HepG2 (cell line): ENCODE results near the gene PRELID2. TPM values are rescaled to one million over a fixed set of nuclear protein-coding genes. Genes with fewer than 3 reads are reported as not detected.

Experiments
- ATAC-seq: fragments of 200-7000 bp; cut with Tn5 transposase; 3 replicates; pipeline ENCODE4 v1.9.1; 2020; ENCODE audit warnings: mild to moderate bottlenecking, moderate library complexity
- BruUV-seq: library from RNA; stranded (reverse); fragments of 400-500 nt; replicated peaks from 2 replicates; lab custom pipeline; 2021; lab: Mats Ljungman, UMichigan
- CTCF ChIA-PET: fragments of 300-600 bp; formaldehyde crosslinking; extraction: SDS; loops from one replicate; lab custom pipeline; 2021; ENCODE audit warnings: low total read pairs, inconsistent platforms, low intra/inter-chr PET ratio; lab: Yijun Ruan, JAX
- POLR2A ChIA-PET: fragments of 350-600 bp; sonication (Branson Sonifier 250); formaldehyde crosslinking; loops from one replicate; lab custom pipeline; 2020; ENCODE audit warnings: antibody characterized with exemption, inconsistent platforms; lab: Yijun Ruan, JAX
- DNase-seq: peaks from one replicate; pipeline ENCODE4 v3.0.0-alpha.2; 2015; ENCODE audit warnings: low spot score
- FAIRE-seq: peaks from 3 replicates; lab custom pipeline; 2011; peaks lifted over from hg19 to GRCh38; lab: Jason Lieb, UNC
- H2AFZ ChIP-seq: one replicate; pipeline ENCODE4 v1.6.1; 2011; ENCODE audit warnings: low read length, inconsistent platforms
- H3K27ac ChIP-seq: fragments of 300-600 bp; 3 replicates; pipeline ENCODE4 v1.8.0; 2011; ENCODE audit warnings: mixed run types, mild to moderate bottlenecking, mixed read lengths, low read length, inconsistent platforms; ENCODE audit not compliant: insufficient read depth; ENCODE audit errors: extremely low read length
- H3K27me3 ChIP-seq, 2 experiments: fragments of 200-600 bp in 1 of 2; 2 replicates in 1 of 2; 3 replicates in 1 of 2; pipeline versions ENCODE4 v1.6.0 to v1.8.0; 2011; ENCODE audit warnings: low read length in 2 of 2, mild to moderate bottlenecking in 2 of 2, moderate library complexity in 2 of 2, inconsistent platforms in 1 of 2; ENCODE audit not compliant: insufficient read depth in 2 of 2, control insufficient read depth in 1 of 2
- H3K36me3 ChIP-seq, 2 experiments: fragments of 200-600 bp in 1 of 2; replicated peaks in 1 of 2; 2 replicates in 1 of 2; 3 replicates in 1 of 2; pipeline versions ENCODE4 v1.5.1 to v1.8.0; 2011; ENCODE audit warnings: low read length in 2 of 2, inconsistent platforms in 1 of 2; ENCODE audit not compliant: insufficient read depth in 2 of 2, control insufficient read depth in 1 of 2
- H3K4me1 ChIP-seq: 2 replicates; pipeline ENCODE4 v1.5.1; 2012; ENCODE audit warnings: low read length, inconsistent platforms; ENCODE audit not compliant: insufficient read depth
- H3K4me2 ChIP-seq: 2 replicates; pipeline ENCODE4 v1.6.0; 2011; ENCODE audit warnings: low read depth, low read length, inconsistent platforms
- H3K4me3 ChIP-seq, 3 experiments: fragments of 200-600 bp in 1 of 3; sonication (generic), shearing (Covaris generic) in 1 of 3; replicated peaks in 1 of 3; 2 replicates each; pipeline ENCODE4 v1.5.1; 2011 to 2016; ENCODE audit warnings: low read length in 3 of 3, inconsistent platforms in 2 of 3, low read depth in 2 of 3, mild to moderate bottlenecking in 2 of 3, control low read depth in 1 of 3, mixed read lengths in 1 of 3; ENCODE audit not compliant: insufficient read depth in 1 of 3
- H3K79me2 ChIP-seq: one replicate; pipeline ENCODE4 v1.6.1; 2011; ENCODE audit warnings: low read length, inconsistent platforms; ENCODE audit not compliant: insufficient read depth
- H3K9ac ChIP-seq: 2 replicates; pipeline ENCODE4 v1.6.0; 2011; ENCODE audit warnings: mild to moderate bottlenecking, low read depth, low read length, inconsistent platforms; ENCODE audit not compliant: insufficient read depth
- H3K9me3 ChIP-seq: 2 replicates; pipeline ENCODE4 v1.5.1; 2012; ENCODE audit warnings: mild to moderate bottlenecking, low read length
- H4K20me1 ChIP-seq: 2 replicates; pipeline ENCODE4 v1.6.0; 2011; ENCODE audit warnings: inconsistent platforms, mild to moderate bottlenecking, low read length, moderate library complexity; ENCODE audit not compliant: insufficient read depth
- FOXA3 ChIP-seq: IDR thresholded peaks from 2 replicates; pipeline ENCODE4 v1.6.1; 2016; ENCODE audit warnings: missing genetic modification reagents, missing compliant biosample characterization
- JUN ChIP-seq: sonication (generic); formaldehyde crosslinking; IDR thresholded peaks from 2 replicates; pipeline ENCODE4 v1.4.0; 2020; ENCODE audit warnings: mild to moderate bottlenecking, missing genetic modification reagents
- NFRKB ChIP-seq: fragments of 450-650 bp; IDR thresholded peaks from 2 replicates; pipeline ENCODE4 v1.6.1; 2017
- NRL ChIP-seq: sonication (generic); formaldehyde crosslinking; IDR thresholded peaks from 2 replicates; pipeline ENCODE4 v1.5.0; 2020; ENCODE audit warnings: missing genetic modification reagents, mild to moderate bottlenecking, moderate library complexity, borderline replicate concordance
- STAG1 ChIP-seq: sonication (generic); formaldehyde crosslinking; IDR thresholded peaks from 2 replicates; pipeline ENCODE4 v1.4.0; 2020; ENCODE audit warnings: missing genetic modification reagents
- ZNF30 ChIP-seq: sonication (generic); formaldehyde crosslinking; IDR thresholded peaks from 2 replicates; pipeline ENCODE4 v1.5.0; 2020; ENCODE audit warnings: mild to moderate bottlenecking, missing genetic modification reagents
- ZNF777 ChIP-seq: sonication (generic); formaldehyde crosslinking; IDR thresholded peaks from 2 replicates; pipeline ENCODE4 v1.4.0; 2020; ENCODE audit warnings: missing genetic modification reagents
- ZSCAN29 ChIP-seq: sonication (generic); formaldehyde crosslinking; conservative IDR thresholded peaks from 2 replicates; pipeline ENCODE4 v1.4.0; 2020; ENCODE audit warnings: mild to moderate bottlenecking, missing genetic modification reagents
- WGBS: methylation state at CpG from one replicate; pipeline ENCODE4 v1.1.6; 2017; ENCODE audit warnings: low lambda C conversion rate; 5-methylcytosine and 5-hydroxymethylcytosine counted together
- in situ Hi-C: cut with HindIII; loops from 2 replicates; pipeline ENCODE4 v1.10.0; 2017; ENCODE audit warnings: low pct_unique_long_range_greater_than_20kb; ENCODE audit not compliant: extremely low pct_ligation_motif_present
- intact Hi-C: fragments of 100-400 bp; cut with micrococcal nuclease; formaldehyde crosslinking; loops from one replicate; pipeline ENCODE4 v1.10.0; 2022; ENCODE audit not compliant: unreplicated experiment
- polyA plus RNA-seq, 8 experiments: library from polyadenylated mRNA; depleted of rRNA in 3 of 8; stranded (reverse) in 7 of 8; unstranded in 1 of 8; fragments of >200 nt; fragmentation: Illumina TruSeq in 4 of 8; extraction: Trizol in 4 of 8; gene quantifications; 2 replicates each; pipeline versions ENCODE4 v1.2.1 to v1.2.3, GENCODE V29; 2011 to 2016; ENCODE audit warnings: low read depth in 4 of 8, missing spikeins in 1 of 8, mixed read lengths in 1 of 8; ENCODE audit not compliant: insufficient read depth in 1 of 8
- total RNA-seq, 5 experiments: library from RNA; depleted of rRNA; stranded (reverse); fragments of >200 nt; fragmentation: Illumina TruSeq; extraction: Trizol; gene quantifications; 2 replicates each; pipeline ENCODE4 v1.2.3, GENCODE V29; 2016; ENCODE audit warnings: low read depth in 1 of 5
- TF ChIP-seq, protein P1 (sequence below): sonication (generic); formaldehyde crosslinking; IDR thresholded peaks from 2 replicates; pipeline ENCODE4 v1.5.0; 2020; ENCODE audit warnings: mild to moderate bottlenecking, missing genetic modification reagents
- TF ChIP-seq, protein P2 (sequence below): sonication (generic); formaldehyde crosslinking; IDR thresholded peaks from 2 replicates; pipeline ENCODE4 v1.4.0; 2020; ENCODE audit warnings: mild to moderate bottlenecking, missing genetic modification reagents, borderline replicate concordance
- TF ChIP-seq, protein P3 (sequence below): sonication (generic); formaldehyde crosslinking; IDR thresholded peaks from 2 replicates; pipeline ENCODE4 v1.5.0; 2020; ENCODE audit warnings: mild to moderate bottlenecking, missing genetic modification reagents, moderate library complexity
- TF ChIP-seq, protein P4 (sequence below): sonication (generic); formaldehyde crosslinking; IDR thresholded peaks from 2 replicates; pipeline ENCODE4 v1.8.0; 2022; ENCODE audit warnings: mild to moderate bottlenecking, missing genetic modification reagents; ENCODE audit not compliant: insufficient replicate concordance

PRELID2 gene
- total and polyA plus RNA-seq, 2 of the 13 experiments (the other 11 are each of a cell fraction or from before 2014, with no cell fraction given): 10.0 to 22.9 TPM

DNA sequence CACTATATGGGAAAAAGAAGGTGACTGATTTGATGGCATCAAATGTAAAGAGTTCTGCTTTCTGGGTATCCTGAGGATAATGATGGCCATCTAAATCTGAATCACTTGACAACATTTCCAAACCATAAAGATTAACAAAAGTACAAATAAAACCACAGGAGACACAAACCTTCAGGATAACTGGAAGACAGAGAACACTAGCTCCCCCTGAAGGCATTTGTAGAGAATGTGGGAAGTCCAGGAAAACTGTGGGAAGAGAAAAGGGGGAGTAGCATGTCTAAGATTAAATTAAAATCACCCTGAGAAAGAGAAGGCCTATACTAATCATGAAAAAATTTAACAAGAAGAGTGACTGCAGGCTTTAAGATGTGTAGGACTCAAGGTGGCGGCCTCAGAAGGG, 116.2 kb downstream of the PRELID2 start:
- in situ Hi-C loops: no loop called here
- no peaks in the 10 kb centered on the region for H3K27me3 ChIP-seq
- ChIA-PET CTCF (no interaction called here), POLR2A (no interaction called here)
- no peaks in the 10 kb centered on the region for H4K20me1 ChIP-seq
- no peak overlapping the region for H3K4me2 ChIP-seq
- no peaks in the 10 kb centered on the region for H3K36me3 ChIP-seq
- H3K9ac ChIP-seq: no peak overlapping the region
- H3K4me1 ChIP-seq: no peaks in the 10 kb centered on the region
- no peak; the same call in 2 of the 3 replicates for ATAC-seq
- H3K4me3 ChIP-seq: no peak overlapping the region
- no TSS peak for BruUV-seq
- peak; percentile 22 for DNase-seq
- no peaks in the 10 kb centered on the region for H3K9me3 ChIP-seq
- no peak overlapping the region for H3K27ac ChIP-seq
- H2AFZ ChIP-seq: no peak overlapping the region
- intact Hi-C loops: no loop called here
- H3K79me2 ChIP-seq: no peaks in the 10 kb centered on the region
- 71% methylated on average over 1 of the region's 1 CpG for WGBS
- FAIRE-seq: peak; percentile 53
- no peak for TF ChIP-seq ZNF777 (CRISPR knock-in tag)
- TF ChIP-seq JUN (CRISPR knock-in tag): no peak
- TF ChIP-seq NRL (CRISPR knock-in tag): no peak
- TF ChIP-seq, protein P1, sequence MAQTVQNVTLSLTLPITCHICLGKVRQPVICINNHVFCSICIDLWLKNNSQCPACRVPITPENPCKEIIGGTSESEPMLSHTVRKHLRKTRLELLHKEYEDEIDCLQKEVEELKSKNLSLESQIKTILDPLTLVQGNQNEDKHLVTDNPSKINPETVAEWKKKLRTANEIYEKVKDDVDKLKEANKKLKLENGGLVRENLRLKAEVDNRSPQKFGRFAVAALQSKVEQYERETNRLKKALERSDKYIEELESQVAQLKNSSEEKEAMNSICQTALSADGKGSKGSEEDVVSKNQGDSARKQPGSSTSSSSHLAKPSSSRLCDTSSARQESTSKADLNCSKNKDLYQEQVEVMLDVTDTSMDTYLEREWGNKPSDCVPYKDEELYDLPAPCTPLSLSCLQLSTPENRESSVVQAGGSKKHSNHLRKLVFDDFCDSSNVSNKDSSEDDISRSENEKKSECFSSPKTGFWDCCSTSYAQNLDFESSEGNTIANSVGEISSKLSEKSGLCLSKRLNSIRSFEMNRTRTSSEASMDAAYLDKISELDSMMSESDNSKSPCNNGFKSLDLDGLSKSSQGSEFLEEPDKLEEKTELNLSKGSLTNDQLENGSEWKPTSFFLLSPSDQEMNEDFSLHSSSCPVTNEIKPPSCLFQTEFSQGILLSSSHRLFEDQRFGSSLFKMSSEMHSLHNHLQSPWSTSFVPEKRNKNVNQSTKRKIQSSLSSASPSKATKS (CRISPR knock-in tag): no peak
- TF ChIP-seq ZNF30: no peak
- TF ChIP-seq FOXA3: no peak
- peak; percentile 42; the same call in 1 of the 2 replicates for TF ChIP-seq STAG1
- TF ChIP-seq, protein P2, sequence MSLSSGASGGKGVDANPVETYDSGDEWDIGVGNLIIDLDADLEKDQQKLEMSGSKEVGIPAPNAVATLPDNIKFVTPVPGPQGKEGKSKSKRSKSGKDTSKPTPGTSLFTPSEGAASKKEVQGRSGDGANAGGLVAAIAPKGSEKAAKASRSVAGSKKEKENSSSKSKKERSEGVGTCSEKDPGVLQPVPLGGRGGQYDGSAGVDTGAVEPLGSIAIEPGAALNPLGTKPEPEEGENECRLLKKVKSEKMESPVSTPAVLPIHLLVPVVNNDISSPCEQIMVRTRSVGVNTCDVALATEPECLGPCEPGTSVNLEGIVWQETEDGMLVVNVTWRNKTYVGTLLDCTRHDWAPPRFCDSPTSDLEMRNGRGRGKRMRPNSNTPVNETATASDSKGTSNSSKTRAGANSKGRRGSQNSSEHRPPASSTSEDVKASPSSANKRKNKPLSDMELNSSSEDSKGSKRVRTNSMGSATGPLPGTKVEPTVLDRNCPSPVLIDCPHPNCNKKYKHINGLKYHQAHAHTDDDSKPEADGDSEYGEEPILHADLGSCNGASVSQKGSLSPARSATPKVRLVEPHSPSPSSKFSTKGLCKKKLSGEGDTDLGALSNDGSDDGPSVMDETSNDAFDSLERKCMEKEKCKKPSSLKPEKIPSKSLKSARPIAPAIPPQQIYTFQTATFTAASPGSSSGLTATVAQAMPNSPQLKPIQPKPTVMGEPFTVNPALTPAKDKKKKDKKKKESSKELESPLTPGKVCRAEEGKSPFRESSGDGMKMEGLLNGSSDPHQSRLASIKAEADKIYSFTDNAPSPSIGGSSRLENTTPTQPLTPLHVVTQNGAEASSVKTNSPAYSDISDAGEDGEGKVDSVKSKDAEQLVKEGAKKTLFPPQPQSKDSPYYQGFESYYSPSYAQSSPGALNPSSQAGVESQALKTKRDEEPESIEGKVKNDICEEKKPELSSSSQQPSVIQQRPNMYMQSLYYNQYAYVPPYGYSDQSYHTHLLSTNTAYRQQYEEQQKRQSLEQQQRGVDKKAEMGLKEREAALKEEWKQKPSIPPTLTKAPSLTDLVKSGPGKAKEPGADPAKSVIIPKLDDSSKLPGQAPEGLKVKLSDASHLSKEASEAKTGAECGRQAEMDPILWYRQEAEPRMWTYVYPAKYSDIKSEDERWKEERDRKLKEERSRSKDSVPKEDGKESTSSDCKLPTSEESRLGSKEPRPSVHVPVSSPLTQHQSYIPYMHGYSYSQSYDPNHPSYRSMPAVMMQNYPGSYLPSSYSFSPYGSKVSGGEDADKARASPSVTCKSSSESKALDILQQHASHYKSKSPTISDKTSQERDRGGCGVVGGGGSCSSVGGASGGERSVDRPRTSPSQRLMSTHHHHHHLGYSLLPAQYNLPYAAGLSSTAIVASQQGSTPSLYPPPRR (CRISPR knock-in tag): no peak
- no peak for TF ChIP-seq NFRKB
- TF ChIP-seq, protein P3, sequence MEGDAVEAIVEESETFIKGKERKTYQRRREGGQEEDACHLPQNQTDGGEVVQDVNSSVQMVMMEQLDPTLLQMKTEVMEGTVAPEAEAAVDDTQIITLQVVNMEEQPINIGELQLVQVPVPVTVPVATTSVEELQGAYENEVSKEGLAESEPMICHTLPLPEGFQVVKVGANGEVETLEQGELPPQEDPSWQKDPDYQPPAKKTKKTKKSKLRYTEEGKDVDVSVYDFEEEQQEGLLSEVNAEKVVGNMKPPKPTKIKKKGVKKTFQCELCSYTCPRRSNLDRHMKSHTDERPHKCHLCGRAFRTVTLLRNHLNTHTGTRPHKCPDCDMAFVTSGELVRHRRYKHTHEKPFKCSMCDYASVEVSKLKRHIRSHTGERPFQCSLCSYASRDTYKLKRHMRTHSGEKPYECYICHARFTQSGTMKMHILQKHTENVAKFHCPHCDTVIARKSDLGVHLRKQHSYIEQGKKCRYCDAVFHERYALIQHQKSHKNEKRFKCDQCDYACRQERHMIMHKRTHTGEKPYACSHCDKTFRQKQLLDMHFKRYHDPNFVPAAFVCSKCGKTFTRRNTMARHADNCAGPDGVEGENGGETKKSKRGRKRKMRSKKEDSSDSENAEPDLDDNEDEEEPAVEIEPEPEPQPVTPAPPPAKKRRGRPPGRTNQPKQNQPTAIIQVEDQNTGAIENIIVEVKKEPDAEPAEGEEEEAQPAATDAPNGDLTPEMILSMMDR: peak; percentile 55
- TF ChIP-seq, protein P4, sequence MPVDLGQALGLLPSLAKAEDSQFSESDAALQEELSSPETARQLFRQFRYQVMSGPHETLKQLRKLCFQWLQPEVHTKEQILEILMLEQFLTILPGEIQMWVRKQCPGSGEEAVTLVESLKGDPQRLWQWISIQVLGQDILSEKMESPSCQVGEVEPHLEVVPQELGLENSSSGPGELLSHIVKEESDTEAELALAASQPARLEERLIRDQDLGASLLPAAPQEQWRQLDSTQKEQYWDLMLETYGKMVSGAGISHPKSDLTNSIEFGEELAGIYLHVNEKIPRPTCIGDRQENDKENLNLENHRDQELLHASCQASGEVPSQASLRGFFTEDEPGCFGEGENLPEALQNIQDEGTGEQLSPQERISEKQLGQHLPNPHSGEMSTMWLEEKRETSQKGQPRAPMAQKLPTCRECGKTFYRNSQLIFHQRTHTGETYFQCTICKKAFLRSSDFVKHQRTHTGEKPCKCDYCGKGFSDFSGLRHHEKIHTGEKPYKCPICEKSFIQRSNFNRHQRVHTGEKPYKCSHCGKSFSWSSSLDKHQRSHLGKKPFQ (CRISPR knock-in tag): no peak
- no peak for TF ChIP-seq ZSCAN29 (CRISPR knock-in tag)
